ENCODE measurements around the gene LAMA4.

DNA sequence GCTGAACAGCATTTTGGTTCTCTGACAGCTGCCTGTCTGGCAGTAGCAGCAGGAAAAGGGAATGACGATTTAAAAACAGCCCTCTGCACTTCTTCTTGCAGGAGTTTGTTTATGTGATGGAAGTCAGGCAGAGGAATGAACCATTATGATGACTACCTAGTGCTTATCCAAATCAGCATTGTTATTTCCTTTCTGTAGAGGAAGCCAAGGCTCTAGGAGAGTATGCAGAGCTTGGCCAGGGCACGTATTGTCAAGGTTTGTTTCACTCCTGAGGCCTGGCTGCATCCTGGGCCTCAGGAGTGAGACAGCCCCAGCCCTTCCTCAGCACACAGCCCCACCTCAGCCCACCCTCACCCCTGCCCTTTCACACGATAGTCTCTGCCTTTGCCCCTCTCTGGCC, 98.5 kb downstream of the LAMA4 start:
- TF ChIP-seq CTCF (IDR thresholded peaks at IDR 0.05; ENCODE audit: insufficient read depth, low read length, poor library complexity, severe bottlenecking) (no peak), EZH2phosphoT487 (conservative IDR thresholded peaks at IDR 0.05; ENCODE audit: low read length) (no peak)
